ENCODE measurements around the gene SPATS1. TPM values are rescaled to one million over a fixed set of nuclear protein-coding genes. Genes with fewer than 3 reads are reported as not detected.

The SPATS1 gene
- total and polyA plus RNA-seq, 2 donors (not counting 1 experiment from before 2014, with no cell fraction given), result not detected

DNA sequence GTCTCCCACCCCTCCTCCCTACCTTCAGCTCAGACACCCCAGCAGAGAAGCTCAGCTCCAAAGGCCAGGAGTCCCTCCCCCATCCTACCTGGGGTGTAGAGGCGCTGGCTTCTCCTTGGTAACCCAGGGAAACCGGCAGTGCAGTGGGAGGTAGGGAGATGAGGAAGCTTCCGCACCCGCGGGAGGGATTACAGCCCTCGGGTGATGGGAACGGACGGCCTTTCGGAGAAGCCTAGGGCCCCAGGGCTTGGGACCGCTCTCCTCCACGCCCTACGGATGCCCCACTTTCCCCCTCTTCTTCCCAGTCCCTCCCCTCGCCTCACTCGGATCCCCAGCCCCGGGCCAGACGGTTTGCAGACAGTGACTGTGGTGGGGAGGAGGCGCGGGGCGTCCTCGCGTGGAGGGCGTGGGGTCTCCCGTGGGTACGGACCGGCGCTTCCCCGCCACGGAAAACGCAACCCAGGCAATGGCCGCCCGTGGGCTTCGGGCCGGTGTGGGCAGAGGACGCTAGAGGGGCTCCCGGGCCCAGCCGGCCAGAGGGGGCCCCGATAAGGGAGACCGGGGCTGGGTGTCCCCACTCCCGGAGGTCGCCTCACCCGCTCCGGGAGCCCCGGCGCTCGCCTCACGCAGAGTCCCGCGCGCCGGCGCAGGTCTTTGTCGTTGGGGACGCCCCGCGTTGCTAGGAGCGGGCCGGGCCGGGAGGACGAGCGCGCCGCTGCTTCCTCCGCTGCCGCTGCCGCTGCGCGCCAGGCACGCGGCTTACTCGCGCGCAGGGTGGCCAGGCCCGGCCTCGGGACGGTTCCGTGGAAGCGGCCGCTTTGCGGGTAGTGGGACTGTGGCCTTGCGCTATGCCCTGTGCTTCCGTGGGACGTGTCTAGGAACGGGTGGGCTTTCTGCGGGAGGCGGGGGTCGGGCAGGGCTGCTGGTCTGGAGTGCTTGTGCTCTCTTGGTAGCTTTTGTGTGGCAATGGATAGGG is 45.1 kb upstream of the SPATS1 start:
- peaks cover 0 to 41% (median 25%) of the 10 kb centered on the region in 4 experiments for H3K27me3 ChIP-seq (replicated peaks in 1 of 4; ENCODE audit: control extremely low read depth in 1 of 4, control insufficient read depth in 3 of 4, insufficient read depth in 4 of 4, low read length in 3 of 4)
- H2AFZ ChIP-seq (ENCODE audit: insufficient read depth, low read depth, low read length, poor library complexity, severe bottlenecking), result no peak overlapping the region
- intact Hi-C loops (cut with micrococcal nuclease), result no loop called here
- H3K4me1 ChIP-seq (ENCODE audit: control insufficient read depth in 2 of 2, insufficient read depth in 2 of 2, low read length in 2 of 2), result peaks cover 13 to 19% of the 10 kb centered on the region in 2 donors
- TF ChIP-seq EZH2 (IDR thresholded peaks at IDR 0.05; ENCODE audit: borderline replicate concordance, insufficient read depth, low read depth, low read length, poor library complexity, severe bottlenecking), result no peak
- TF ChIP-seq, protein P1, sequence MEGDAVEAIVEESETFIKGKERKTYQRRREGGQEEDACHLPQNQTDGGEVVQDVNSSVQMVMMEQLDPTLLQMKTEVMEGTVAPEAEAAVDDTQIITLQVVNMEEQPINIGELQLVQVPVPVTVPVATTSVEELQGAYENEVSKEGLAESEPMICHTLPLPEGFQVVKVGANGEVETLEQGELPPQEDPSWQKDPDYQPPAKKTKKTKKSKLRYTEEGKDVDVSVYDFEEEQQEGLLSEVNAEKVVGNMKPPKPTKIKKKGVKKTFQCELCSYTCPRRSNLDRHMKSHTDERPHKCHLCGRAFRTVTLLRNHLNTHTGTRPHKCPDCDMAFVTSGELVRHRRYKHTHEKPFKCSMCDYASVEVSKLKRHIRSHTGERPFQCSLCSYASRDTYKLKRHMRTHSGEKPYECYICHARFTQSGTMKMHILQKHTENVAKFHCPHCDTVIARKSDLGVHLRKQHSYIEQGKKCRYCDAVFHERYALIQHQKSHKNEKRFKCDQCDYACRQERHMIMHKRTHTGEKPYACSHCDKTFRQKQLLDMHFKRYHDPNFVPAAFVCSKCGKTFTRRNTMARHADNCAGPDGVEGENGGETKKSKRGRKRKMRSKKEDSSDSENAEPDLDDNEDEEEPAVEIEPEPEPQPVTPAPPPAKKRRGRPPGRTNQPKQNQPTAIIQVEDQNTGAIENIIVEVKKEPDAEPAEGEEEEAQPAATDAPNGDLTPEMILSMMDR (IDR thresholded peaks at IDR 0.05), result no peak
- POLR2A ChIA-PET, result no interaction called here
- H3K9me3 Mint-ChIP-seq (ENCODE audit: insufficient read depth), result no peaks in the 10 kb centered on the region
- no peak overlapping the region for H3K27ac ChIP-seq (ENCODE audit: low read length in 2 of 2)
- H3K9me3 ChIP-seq (ENCODE audit: control extremely low read depth in 1 of 3, control insufficient read depth in 2 of 3, insufficient read depth in 1 of 3, low read length in 2 of 3), result peaks cover 0 to 7% (median 0%) of the 10 kb centered on the region in 3 donors
- peaks cover 7% of the 10 kb centered on the region for H4K20me1 ChIP-seq (ENCODE audit: control insufficient read depth, insufficient read depth, low read length, poor library complexity, severe bottlenecking)
- H3K27me3 Mint-ChIP-seq, result peaks cover 34% of the 10 kb centered on the region
- DNase-seq (peak; percentile 53), ATAC-seq (ENCODE audit: low read depth) (peak; percentile 63)
- H3K9ac ChIP-seq (ENCODE audit: low read length), result peak overlapping the region; percentile 52
- no peaks in the 10 kb centered on the region for H3K79me2 ChIP-seq (ENCODE audit: control insufficient read depth, insufficient read depth, low read length)
- peak overlapping the region; percentile 69 for H3K4me3 Mint-ChIP-seq
- peak overlapping the region; percentile 83 for H3K4me2 ChIP-seq (replicated peaks; ENCODE audit: low read depth, low read length, poor library complexity, severe bottlenecking)
- WGBS (ENCODE audit: insufficient coverage), result 2% methylated on average over 81 of the region's 86 CpGs
- peaks cover 0 to 17% of the 10 kb centered on the region in 2 experiments for H3K36me3 ChIP-seq (replicated peaks in 1 of 2; ENCODE audit: control extremely low read depth in 1 of 2, control insufficient read depth in 1 of 2, extremely low read depth in 1 of 2, insufficient read depth in 2 of 2, low read length in 1 of 2)
- peaks cover 3% of the 10 kb centered on the region for H3K4me1 Mint-ChIP-seq
- H3K4me3 ChIP-seq (ENCODE audit: control extremely low read depth in 1 of 5, extremely low read depth in 1 of 5, insufficient read depth in 1 of 5, low read depth in 2 of 5, low read length in 4 of 5), result peak overlapping the region in 3 of 5 experiments; percentile 32 to 50 (median 44)
- CTCF ChIA-PET, result no interaction called here
- peak overlapping the region; percentile 10 for H3K27ac Mint-ChIP-seq
